Measurements from ENCODE around the gene SMO.

- TF ChIP-seq, protein P1, sequence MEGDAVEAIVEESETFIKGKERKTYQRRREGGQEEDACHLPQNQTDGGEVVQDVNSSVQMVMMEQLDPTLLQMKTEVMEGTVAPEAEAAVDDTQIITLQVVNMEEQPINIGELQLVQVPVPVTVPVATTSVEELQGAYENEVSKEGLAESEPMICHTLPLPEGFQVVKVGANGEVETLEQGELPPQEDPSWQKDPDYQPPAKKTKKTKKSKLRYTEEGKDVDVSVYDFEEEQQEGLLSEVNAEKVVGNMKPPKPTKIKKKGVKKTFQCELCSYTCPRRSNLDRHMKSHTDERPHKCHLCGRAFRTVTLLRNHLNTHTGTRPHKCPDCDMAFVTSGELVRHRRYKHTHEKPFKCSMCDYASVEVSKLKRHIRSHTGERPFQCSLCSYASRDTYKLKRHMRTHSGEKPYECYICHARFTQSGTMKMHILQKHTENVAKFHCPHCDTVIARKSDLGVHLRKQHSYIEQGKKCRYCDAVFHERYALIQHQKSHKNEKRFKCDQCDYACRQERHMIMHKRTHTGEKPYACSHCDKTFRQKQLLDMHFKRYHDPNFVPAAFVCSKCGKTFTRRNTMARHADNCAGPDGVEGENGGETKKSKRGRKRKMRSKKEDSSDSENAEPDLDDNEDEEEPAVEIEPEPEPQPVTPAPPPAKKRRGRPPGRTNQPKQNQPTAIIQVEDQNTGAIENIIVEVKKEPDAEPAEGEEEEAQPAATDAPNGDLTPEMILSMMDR (IDR thresholded peaks at IDR 0.05), result no peak
- TF ChIP-seq POLR2A (IDR thresholded peaks at IDR 0.05) (no peak), POLR2AphosphoS5 (IDR thresholded peaks at IDR 0.05) (no peak), EP300 (IDR thresholded peaks at IDR 0.05; ENCODE audit: low read depth) (no peak)
Measured at GRCh38 chr7:129209067-129209926, 20.9 kb downstream of the SMO start.
